Left colon (tissue), 2 donors: Measurements from ENCODE around the gene FBXW8. TPM values are rescaled to one million over a fixed set of nuclear protein-coding genes. Genes with fewer than 3 reads are reported as not detected.

ENCODE experiments used
- ATAC-seq: fragments of 200-7000 bp; cut with Tn5 transposase; one replicate; pipeline ENCODE4 v1.9.1; 2020; ENCODE audit warnings: mild to moderate bottlenecking, moderate library complexity
- DNase-seq, 2 donors: peaks; one replicate each; pipeline ENCODE4 v3.0.0-alpha.2; 2020
- intact Hi-C, 2 donors: fragments of 100-400 bp; cut with DNase I in 1 of 2; cut with micrococcal nuclease in 1 of 2; formaldehyde crosslinking; loops; one replicate each; pipeline versions ENCODE4 v1.11.2 to v1.14.0; 2022; cut with DNase I, micrococcal nuclease
- total RNA-seq, 2 donors: library from RNA; stranded (reverse); fragmentation: NEBNext Ultra II Directional; extraction: Animal tissue kit (Norgen Biotek cat#: 25700); gene quantifications; one replicate each; pipeline ENCODE4 v1.2.1, GENCODE V29; 2021
- donor health status: DM: no; HTN: no; CAD: no.
- donor health status: DM: yes; HTN: yes; CAD: no.

The FBXW8 gene
- total RNA-seq, 2 donors from 2014 or later, result 9.0 to 14.4 TPM

DNA sequence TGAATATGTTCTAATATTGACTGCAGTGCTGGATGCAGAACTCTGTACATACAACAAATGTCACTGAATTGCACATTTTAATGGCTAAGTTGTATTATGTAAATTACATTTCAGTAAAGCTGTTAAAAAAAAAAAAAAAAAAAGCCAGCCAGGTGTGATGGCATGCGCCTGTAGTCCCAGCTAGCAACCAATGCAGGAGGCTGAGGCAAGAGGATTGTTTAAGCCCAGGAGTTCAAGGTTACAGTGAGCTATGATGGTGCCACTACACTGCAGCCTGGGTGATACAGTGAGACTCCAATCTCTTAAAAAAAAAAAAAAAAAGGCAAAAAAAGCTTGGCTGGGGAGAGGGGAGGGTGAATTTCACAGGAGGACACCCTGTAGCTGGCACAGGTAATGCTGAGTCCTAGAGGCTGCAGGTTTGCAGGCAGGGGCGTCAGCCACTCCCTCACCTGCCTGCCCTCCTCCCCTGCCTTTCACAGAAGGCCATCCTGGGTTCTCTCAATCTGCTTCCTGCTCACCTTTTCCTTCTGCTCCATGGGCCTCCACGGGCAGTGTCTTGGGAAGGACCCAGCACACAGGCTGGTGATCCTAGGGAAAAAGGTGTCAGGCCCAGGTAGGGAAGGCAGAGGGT is 147.8 kb downstream of the FBXW8 start:
- DNase-seq (no peak), ATAC-seq (no peak)
- intact Hi-C loops, result no loop called here

DNA sequence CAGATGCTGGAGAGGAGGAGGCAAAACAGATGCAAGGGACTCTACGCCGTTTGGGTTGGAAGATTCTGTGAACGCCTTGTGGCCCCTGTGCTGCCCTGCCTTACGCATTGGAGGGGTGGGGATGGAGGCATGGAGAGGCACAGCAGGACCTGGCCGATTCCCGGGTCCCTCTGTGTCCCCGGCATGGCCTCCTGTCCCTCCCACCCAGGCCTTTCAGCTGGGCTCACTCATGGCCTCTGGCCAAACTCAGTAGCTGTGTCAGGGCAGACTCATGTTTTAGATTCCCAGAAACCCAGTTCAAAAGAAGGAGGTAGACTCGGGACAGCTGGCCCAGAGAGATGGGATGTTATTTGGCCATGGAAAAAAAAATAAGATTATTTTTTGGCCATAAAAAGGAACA is 148.4 kb downstream of the FBXW8 start:
- DNase-seq (no peak), ATAC-seq (no peak)
- intact Hi-C loops, result no loop called here

DNA sequence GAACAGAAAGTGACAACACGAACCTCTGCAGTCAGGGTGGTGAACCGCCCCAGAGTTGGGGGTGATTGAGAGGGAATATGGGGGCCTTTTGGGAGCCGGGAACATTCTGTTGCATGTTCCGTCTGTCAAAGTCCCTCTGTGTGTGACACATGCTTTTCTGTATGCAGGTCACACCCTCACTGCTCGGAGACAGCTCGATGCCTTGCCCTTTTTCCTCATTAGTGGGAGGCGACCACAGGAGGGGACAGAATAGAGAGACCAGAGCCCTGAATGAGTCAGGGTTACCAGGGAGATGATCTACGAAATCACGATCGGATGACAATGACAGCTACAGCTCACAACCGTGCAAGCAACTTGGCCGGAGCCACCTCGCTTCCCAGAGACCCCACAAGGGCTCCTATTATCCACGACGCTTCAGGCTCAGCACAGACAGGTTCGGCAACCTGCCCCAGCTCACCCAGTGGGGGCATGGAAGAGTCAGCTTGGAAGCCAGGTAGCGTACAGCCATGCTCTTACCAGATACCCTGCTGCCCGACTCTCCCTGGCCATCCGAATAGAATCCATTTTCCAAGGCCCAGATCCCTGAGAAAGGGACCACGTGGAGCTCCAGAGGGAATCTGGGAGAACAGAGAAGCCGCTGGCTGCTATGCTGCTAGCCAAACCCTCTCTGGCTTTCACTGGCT is 149.6 kb downstream of the FBXW8 start:
- DNase-seq (no peak), ATAC-seq (peak; percentile 26)
- intact Hi-C loops, result no loop called here

DNA sequence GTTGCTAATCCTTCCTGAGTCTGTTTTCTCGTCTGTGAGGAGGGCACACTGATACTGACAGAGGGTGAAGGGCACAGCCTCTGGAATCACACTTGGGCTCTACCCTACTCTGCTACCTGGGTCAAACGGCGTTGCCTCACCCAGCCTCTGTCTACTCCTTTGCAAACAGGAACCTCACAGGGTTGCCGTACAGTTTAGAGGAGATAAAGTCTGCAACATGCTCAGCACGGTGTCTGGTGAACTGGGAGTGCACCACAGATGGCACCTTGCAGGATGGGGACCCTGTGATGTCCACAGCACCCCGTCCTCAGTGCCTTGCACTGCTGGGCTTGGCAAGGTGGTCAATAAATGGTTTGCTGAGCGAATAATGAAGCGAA is 150.2 kb downstream of the FBXW8 start:
- no peak for ATAC-seq
- no peak for DNase-seq
- intact Hi-C loops, result no loop called here

DNA sequence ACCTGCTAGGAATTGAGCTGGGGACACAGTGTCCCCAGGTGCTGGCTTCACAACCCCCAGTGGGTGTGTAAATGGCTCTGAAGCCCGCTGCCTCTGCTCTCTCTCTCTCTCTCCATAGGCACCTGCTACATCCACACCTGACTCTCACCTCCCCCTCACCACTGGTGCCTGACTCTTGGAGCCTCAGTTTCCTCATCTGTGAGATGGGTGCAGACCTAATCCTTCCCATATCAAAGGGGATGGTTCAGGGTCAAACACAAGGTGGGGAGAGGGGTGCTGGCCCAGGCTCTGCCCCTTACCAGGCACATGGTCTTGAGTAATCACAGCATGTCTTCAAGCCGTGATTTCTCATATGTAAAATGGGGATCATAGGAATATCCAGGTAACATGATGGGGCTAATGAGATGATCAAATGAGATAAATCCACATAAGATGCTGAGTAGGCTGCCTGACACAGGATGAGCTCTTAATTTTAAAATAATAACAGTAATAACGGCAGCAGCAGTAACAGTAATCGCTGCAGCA is 150.9 kb downstream of the FBXW8 start:
- DNase-seq (no peak), ATAC-seq (no peak)
- intact Hi-C loops, result no loop called here

DNA sequence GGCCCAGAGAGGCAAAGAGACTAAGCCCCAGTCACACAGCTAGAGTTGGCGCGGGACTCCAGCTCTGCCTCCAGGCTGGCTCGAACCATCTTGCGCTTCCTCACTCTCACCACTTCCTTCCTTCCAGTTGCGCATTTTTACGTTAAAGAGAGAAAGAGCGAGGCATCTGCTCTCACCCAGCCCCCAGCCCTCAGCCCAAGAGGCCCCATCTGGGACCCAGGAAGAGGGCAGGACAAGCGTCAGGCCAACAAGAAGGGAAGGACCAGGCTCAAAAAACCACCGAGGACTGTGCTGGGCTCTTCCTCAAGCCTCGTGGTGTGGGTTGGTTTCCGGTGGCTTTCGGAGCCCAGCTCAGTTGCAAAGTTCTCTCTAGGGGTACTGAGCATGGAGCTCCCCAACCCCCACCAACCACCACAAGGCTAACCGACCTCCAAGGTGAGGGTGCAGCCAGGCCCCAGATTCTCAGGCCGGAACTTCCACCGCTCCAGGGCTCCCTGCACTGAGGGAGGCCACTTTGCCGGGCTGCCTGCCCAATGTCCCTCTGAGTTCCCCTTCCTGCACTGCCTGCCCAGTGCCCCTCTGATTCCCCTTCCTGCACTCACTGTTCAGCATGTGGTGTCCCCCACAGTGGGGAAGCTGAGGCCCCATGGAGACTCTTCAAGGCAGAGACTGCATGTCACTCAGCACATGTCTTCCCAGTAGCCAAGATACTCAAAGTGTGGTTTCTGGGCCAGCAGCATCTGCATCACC is 152.6 kb downstream of the FBXW8 start:
- peak; percentile 32 to 43 for DNase-seq
- intact Hi-C loops, result no loop called here

DNA sequence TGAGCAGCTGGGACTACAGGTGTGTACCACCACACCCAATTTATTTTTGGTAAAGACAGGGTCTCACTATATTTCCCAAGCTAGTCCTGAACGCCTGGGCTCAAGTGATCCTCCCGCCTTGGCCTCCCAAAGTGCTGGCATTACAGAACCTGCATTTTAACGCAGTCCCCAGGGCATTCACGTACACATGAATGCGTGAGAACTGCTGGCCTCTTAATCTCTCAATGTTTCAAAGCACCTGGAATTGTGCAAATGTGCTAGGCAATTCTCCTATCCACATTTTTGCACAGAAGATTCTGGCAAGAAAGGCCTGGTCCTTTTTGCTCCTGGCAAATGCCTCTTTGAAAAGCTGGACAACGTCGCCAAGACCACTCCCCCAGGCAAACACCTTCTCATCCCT is 153.3 kb downstream of the FBXW8 start:
- no peak for ATAC-seq

More for the DNA sequence above, 152.6 kb downstream of the FBXW8 start:
- peak; percentile 28 for ATAC-seq

DNA sequence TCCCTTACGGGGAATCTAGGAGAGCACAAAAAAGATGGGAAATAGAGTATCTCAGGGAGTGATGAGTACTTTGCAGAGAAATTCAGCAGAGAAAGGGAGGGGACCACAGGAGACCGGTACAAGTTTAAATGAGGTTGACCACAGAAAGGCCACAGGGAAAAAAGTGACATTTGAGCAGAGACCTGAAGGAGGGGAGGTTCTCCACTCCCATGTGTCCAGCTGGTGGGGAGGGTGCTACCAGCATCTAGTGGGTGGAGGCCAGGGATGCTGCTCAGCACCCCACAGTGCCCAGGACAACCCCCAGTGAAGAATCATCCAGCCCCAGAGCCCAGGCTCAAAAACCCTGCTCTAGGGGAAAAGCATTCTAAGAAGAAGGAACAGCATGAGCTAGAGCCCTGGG is 153.8 kb downstream of the FBXW8 start:
- ATAC-seq, result no peak
- intact Hi-C loops, result no loop called here
- DNase-seq, result no peak

More for the DNA sequence above, 153.3 kb downstream of the FBXW8 start:
- intact Hi-C loops, result no loop called here
- DNase-seq, result no peak

DNA sequence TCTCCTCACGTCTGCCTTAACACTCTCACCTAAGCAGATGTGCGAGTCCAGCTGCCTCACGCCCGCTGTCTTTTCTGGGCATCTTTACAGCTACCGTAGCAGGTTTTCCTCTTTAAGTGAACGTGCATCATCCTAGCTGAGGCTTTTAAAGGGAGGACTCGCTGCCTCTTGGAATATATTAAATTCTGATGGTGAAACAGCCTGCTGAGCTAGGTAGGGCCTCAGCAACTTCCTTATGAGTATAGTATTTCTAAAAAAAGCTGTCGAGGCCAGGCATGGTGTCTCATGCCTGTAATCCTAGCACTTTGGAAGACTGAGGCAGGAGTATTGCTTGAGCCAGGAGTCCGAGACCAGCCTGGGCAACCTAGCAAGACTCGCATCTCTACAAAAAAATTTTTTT is 156.3 kb downstream of the FBXW8 start:
- no peak for ATAC-seq
- no peak for DNase-seq
- intact Hi-C loops, result no loop called here

DNA sequence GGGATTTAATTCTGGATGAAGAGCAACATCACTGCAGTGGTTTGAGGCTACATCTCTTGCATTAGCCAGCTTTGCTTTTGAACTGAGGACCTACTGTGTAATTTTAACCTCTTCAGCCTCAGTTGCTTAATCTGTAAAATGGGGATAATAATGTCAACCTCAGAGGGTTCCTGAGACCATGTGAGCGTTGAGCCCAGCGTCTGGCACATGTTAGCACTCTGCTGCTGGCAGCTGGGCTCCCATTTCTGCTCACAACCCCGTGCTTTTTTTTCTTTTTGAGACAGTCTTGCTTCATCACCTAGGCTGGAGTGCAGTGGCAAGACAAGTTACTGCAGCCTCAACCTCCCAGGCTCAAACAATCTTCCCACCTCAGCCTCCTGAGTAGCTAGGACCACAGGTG is 156.9 kb downstream of the FBXW8 start:
- ATAC-seq, result no peak
- intact Hi-C loops, result no loop called here
- DNase-seq, result no peak

DNA sequence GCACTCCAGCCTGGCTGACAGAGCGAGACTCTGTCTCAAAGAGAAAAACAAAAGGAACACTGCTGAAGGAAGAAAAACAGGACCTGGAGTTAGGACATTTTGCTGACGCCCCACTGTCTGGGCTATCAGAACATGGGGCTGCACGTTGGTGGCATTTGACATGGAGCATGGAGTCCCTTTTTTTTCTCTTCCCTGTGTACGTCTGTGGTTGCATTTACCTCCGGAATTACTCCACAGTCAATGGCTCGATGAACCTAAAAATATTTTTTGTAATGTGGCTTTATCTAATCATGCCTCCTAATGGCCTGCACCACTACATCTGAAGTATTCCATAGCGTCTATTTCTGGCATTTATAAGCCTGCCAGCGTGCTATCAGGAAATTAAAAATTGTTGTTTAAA is 157.7 kb downstream of the FBXW8 start:
- intact Hi-C loops, result no loop called here
- DNase-seq (no peak), ATAC-seq (no peak)

DNA sequence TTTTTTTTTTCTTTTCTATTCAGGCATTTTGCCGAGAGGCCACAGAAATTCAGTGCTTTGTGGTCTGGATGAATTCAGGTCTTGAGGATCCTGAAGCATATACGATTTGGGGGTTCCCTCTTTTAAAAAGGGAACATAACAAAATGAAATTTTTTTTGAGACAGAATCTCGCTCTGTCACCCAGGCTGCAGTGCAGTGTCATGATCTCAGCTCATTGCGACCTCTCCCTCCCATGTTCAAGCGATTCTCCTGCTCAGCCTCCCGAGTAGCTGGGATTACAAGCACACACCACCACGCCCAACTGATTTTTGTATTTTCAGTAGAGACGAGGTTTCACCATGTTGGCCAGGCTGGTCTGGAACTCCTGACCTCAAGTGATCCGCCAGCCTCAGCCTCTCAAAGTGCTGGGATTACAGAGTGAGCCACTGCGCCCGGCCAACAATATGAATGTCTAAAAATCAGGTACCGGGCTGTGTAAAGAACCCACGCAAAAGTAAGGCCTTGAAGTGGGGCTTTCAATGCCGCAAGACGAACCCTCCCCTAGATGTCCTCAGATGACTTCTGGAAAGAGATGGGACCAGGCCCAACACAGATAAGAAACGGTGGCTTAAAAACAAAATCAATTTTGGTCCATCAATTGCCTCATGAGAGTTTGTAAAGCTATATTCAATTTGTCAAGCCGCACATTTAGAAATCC is 158.5 kb downstream of the FBXW8 start:
- DNase-seq, result no peak
- no peak for ATAC-seq
- intact Hi-C loops, result no loop called here

DNA sequence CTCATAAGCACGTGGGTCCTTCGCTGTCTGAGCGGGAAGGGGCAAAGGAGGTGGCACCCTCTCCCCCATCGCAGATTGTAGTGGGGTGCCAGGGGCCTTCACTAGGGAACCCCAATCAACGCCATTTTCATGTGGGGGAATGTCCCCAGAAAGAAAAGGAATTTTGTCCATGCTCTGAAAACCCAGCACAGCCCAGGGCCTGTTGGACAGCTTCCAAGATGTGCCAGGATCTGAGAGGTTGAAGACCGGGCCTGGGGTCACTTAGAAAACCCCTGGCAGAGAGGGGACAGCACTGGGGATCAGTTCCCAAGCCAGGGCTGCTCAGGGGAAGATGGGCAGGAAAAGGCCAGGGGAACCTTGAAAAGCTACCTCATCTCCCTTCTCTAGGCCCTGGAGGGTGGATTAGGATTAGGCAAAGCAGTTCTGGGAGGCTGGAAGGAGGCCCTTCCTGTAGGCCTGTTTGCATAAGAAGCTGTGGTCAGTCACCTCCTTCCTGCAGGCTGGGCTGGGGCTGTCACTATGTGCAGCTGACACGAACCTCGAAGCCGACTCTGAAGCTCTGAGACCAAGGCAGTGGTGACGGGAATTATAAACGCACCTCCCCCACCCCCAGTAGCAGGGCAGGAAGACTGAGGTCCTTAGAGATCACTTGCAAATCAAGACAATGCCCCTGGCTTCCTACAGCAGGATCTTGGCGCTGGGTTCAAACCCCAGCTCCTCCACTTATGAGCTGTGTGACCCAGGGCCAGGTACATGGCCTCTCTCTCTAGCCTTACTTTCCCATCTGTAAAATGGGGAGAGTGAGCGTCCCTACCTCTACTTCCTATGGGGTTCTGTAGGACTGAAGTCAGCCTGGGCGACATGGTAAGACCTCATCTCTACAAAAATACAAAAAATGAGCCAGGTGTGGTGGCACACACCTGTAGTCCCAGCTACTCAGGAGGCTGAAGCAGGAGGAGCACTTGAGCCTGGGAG is 159.5 kb downstream of the FBXW8 start:
- intact Hi-C loops, result no loop called here
- ATAC-seq (no peak), DNase-seq (peak; percentile 22 to 37)

DNA sequence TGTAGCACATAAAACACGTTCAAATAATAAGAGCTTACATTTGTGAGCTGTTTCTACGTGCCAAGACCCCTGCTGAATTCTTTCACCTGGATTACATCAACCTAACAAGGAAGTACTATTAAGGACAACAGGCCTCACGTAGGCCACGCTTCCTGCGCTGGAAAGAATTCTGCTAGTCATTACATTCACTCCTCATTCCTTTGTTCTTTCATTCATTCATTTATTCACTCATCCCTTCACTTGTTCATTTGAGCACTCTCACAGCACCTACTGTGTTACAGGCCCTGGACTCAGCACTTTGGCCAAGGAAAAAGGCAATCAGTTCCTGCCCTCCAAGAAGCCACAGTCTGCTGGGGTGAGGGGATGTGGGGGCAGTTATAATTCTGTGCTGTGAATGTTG is 160.3 kb downstream of the FBXW8 start:
- ATAC-seq (no peak), DNase-seq (no peak)
- intact Hi-C loops, result no loop called here

DNA sequence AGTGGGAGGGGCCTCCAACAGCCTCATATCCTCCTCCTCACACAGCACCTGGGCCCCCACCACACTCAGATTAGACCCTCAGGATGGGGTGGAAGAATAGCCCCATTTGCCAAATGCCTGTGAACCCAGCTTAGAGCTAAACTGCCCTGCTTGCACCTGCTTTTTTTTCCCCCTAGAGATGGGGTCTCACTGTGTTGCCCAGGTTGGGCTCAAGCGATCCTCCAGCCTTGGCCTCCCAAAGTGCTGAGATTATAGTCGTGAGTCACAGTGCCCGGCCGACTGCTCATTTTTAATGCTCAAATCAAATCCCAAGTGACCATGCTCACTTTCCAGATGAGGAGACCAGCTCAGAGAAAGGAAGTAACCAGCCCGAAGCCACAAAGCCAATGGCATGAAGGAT is 161.4 kb downstream of the FBXW8 start:
- no peak for ATAC-seq
- intact Hi-C loops, result no loop called here
- DNase-seq, result no peak

DNA sequence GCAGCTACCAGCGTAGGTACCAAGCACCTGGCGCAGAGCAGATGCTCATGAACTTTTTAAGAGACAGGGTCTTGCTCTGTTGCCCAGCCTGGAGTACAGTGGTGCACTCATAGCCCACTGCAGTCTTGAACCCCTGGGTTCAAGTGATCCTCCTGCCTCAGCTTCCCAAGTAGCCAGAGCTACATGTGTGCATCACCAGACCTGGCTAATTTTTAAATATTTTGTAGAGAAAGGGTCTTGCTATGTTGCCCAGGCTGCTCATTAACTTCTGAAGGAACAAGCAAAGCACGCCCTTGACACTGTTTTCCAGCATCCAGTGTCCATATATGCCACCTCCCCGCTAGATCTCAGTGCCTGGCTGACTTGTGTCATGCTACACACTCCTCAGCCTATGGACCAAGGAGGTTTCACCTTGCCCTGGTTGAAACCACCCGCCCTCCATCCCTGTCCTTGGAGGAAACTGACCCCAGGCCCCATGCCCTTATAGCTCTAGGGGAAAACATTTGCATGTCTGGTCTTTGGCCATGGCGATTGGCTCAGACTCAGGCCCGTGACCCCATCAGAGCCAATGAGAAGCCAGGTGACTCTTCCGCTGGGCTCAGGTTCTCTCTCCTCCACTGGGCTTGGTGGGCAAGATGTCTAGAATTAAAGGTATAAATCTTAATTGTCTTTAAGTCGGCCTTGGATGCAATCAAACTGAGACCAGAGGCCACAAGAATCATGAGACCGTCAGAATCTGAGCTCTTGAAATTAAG is 162.2 kb downstream of the FBXW8 start:
- intact Hi-C loops, result no loop called here
- no peak for DNase-seq
- no peak for ATAC-seq

DNA sequence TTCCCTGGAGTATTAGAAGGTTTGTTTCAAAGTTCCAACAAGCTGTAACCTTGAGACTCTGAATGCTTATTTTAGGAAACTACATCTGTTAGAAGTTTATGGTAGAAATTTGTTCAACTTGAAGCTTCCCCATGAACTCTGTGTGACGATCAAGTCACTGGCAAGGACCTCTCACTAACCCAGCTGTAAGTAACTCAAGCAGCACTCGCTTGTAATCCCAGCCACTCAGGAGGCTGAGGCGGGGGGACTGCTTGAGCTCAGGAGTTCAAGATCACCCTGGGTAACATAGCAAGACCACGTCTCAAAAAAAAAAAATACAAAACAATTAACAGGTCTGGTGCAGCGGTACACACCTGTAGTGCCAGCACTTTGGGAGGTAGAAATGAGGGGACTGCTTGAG is 162.9 kb downstream of the FBXW8 start:
- intact Hi-C loops, result no loop called here
- DNase-seq (no peak), ATAC-seq (no peak)
